Measurements from ENCODE around the gene ASB14. TPM values are rescaled to one million over a fixed set of nuclear protein-coding genes. Genes with fewer than 3 reads are reported as not detected.
"Not testable (repeated sequence)": the region's sequence is repeated elsewhere in the genome, so short reads cannot be mapped to it uniquely, and the experiment has no call there.

ASB14 gene
- total RNA-seq, 1 donor from 2014 or later, result not detected

- TF ChIP-seq, protein P1, sequence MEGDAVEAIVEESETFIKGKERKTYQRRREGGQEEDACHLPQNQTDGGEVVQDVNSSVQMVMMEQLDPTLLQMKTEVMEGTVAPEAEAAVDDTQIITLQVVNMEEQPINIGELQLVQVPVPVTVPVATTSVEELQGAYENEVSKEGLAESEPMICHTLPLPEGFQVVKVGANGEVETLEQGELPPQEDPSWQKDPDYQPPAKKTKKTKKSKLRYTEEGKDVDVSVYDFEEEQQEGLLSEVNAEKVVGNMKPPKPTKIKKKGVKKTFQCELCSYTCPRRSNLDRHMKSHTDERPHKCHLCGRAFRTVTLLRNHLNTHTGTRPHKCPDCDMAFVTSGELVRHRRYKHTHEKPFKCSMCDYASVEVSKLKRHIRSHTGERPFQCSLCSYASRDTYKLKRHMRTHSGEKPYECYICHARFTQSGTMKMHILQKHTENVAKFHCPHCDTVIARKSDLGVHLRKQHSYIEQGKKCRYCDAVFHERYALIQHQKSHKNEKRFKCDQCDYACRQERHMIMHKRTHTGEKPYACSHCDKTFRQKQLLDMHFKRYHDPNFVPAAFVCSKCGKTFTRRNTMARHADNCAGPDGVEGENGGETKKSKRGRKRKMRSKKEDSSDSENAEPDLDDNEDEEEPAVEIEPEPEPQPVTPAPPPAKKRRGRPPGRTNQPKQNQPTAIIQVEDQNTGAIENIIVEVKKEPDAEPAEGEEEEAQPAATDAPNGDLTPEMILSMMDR (IDR thresholded peaks at IDR 0.05; ENCODE audit: insufficient read depth, low read length, severe bottlenecking), result no peak
- DNase-seq (ENCODE audit: low read depth) (no peak), FAIRE-seq (no peak)
- Histone ChIP-seq H3K4me3 (ENCODE audit: low read depth, low read length) (no peak overlapping the region), H3K36me3 (ENCODE audit: control insufficient read depth, insufficient read depth, low read length) (no peaks in the 10 kb centered on the region), H3K27me3 (ENCODE audit: control insufficient read depth, insufficient read depth, low read length) (no peaks in the 10 kb centered on the region)
Measured at GRCh38 chr3:57309769-57310360, 17.4 kb upstream of the ASB14 start.

- DNase-seq (ENCODE audit: low read depth); FAIRE-seq; H3K36me3 ChIP-seq (ENCODE audit: control insufficient read depth, insufficient read depth, low read length); H3K27me3 ChIP-seq (ENCODE audit: control insufficient read depth, insufficient read depth, low read length); H3K4me3 ChIP-seq (ENCODE audit: low read depth, low read length): not testable (repeated sequence)
Measured at GRCh38 chr3:57303520-57303919, 11.0 kb upstream of the ASB14 start.

DNA sequence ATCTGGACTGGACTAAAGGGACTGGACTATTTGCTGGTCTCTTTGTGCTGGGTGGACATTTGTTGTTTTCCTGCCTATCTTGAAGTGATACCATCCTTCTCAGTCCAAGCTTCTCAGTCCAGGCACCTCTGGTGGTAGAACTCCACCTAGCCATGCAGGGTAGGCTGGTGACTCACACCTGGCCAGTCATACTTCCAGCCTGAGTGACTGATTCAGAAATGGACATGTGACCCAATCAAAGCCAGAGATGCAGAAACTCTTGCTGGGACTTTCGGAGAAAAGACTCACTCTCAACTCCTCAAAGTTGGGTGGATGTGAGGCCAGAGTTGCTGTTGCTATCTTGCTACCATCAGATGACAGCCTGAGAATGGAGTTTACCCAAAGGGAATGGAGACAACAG is 5.6 kb upstream of the ASB14 start:
- TF ChIP-seq, protein P1 (IDR thresholded peaks at IDR 0.05; ENCODE audit: insufficient read depth, low read length, severe bottlenecking), result peak; percentile 35
- no peak overlapping the region for H3K4me3 ChIP-seq (ENCODE audit: low read depth, low read length)
- no peaks in the 10 kb centered on the region for H3K36me3 ChIP-seq (ENCODE audit: control insufficient read depth, insufficient read depth, low read length)
- peak; percentile 88 for FAIRE-seq
- peak; percentile 90 for DNase-seq (ENCODE audit: low read depth)
- peaks cover 3% of the 10 kb centered on the region for H3K27me3 ChIP-seq (ENCODE audit: control insufficient read depth, insufficient read depth, low read length)

DNA sequence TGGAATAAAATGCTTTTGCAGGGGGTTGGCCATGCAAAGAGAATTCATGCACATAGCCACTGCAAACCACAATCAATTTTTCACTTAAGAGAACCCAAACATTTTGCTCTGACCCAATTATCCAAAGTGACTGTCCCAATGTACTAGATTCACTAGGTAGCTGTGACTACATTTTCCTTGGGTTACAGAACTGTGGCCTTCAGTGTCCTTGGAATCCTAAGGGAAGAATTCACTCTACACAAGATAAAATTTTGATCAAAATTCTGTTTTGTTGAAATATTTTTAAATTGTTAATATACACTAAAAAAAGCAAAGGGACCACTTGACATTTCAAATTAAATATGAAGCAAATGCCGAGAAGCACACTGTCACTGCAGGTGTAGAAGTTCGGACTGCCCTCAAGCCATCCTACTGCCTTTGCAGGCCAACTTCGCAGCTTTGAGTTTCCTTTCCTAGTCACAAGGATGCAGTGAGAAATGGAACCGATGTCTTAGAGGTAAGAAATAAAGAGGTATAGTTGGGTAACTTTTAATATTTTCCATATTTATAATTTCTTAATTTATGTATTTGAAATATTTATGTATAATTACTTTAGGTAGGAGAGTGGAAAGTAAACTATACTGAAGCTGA is 527 bp upstream of the ASB14 start:
- Histone ChIP-seq H3K4me3 (ENCODE audit: low read depth, low read length) (no peak overlapping the region), H3K36me3 (ENCODE audit: control insufficient read depth, insufficient read depth, low read length) (no peaks in the 10 kb centered on the region), H3K27me3 (ENCODE audit: control insufficient read depth, insufficient read depth, low read length) (no peaks in the 10 kb centered on the region)
- TF ChIP-seq, protein P1 (IDR thresholded peaks at IDR 0.05; ENCODE audit: insufficient read depth, low read length, severe bottlenecking), result no peak
- FAIRE-seq (no peak), DNase-seq (ENCODE audit: low read depth) (no peak)

GRCh38 chr3:57288403-57288802 is 4.1 kb downstream of the ASB14 start:
- FAIRE-seq, result no peak
- Histone ChIP-seq H3K27me3 (ENCODE audit: control insufficient read depth, insufficient read depth, low read length) (no peaks in the 10 kb centered on the region), H3K4me3 (ENCODE audit: low read depth, low read length) (no peak overlapping the region), H3K36me3 (ENCODE audit: control insufficient read depth, insufficient read depth, low read length) (no peaks in the 10 kb centered on the region)
- DNase-seq (ENCODE audit: low read depth), result no peak
- TF ChIP-seq, protein P1 (IDR thresholded peaks at IDR 0.05; ENCODE audit: insufficient read depth, low read length, severe bottlenecking), result no peak

DNA sequence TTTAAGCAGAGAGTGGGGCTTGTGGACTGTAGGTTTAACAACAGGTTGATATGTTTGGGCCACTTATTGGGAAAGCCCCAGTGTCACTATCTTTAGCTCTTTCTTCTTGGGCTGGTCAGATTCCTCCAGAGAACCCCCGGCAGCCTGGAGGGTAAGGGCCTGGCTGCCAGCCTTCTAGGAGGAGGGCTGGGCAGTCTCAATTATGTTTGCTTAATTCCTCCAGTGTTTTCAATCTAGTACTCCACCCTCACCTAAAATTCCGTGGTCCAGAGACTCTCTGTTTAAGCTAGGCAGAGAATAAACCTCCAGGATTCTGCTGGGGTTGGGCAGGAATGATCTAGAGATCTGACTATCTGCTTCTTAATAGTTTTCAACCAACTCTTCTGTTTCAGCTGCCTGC is 5.3 kb downstream of the ASB14 start:
- Histone ChIP-seq H3K36me3 (ENCODE audit: control insufficient read depth, insufficient read depth, low read length) (no peaks in the 10 kb centered on the region), H3K4me3 (ENCODE audit: low read depth, low read length) (no peak overlapping the region), H3K27me3 (ENCODE audit: control insufficient read depth, insufficient read depth, low read length) (no peaks in the 10 kb centered on the region)
- TF ChIP-seq, protein P1 (IDR thresholded peaks at IDR 0.05; ENCODE audit: insufficient read depth, low read length, severe bottlenecking), result no peak
- DNase-seq (ENCODE audit: low read depth) (no peak), FAIRE-seq (no peak)
